HG02981 (cell line): ENCODE data around the gene COX8A.

Experiments used
- ATAC-seq: cut with Tn5 transposase; IDR thresholded peaks from one replicate; pipeline ENCODE4 v1.9.1; 2021; ENCODE audit warnings: mild to moderate bottlenecking, moderate library complexity; ENCODE audit not compliant: unreplicated experiment

The COX8A gene

DNA sequence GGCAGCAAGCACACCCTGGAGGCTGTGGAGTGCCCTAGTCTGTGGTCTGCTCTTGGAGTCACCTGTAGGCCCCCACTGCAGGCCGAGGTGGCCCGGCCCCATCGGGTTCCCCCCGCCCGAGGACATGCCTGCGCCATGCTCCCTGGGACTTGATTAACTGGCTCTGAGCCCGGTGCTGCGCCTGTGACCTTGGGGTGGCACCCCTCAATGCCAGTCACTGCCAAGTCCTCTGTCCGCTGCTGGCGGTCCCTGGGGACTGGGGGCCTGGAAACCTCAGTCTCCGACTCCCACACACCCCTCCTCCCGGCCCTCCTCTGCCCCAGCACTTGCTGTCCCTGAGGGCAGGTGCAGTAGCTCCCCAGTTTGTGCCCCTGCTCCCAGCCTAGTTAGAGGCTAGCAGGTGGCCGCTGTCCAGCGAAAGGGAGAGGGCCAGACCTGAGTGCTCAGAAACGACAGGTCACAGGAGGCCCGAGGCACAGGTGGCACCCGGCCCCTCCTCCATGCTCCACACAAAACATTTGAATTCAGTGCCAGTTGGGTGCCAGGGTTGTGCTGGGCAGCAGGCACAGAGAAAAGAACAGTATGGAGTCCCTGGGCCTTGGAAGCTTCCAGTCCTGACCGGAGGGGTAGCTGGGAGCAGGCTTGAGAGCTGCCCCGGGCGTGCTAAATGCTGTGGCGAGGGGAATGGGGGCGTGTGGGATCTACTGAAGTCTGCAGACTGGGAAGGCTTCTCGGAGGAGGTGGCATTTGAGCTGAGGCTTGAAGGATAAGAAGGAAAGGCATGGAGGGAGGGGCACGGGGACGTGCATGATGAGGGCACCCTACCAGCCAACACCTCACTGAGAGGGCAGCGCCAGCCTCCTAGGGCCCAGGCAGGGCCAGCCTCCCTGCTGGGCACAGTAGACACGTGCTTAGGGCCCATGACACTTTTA, 45.0 kb downstream of the COX8A start:
- ATAC-seq: no peak

GRCh38 chr11:64020976-64021756, 46.7 kb downstream of the COX8A start:
- no peak for ATAC-seq

- ATAC-seq: no peak
Observed at GRCh38 chr11:64021757-64022093, 47.3 kb downstream of the COX8A start.

- no peak for ATAC-seq
Observed at GRCh38 chr11:64022125-64022784, 47.8 kb downstream of the COX8A start.

- no peak for ATAC-seq
Observed at GRCh38 chr11:64023712-64024710, 49.6 kb downstream of the COX8A start.

GRCh38 chr11:64025205-64025604, 50.8 kb downstream of the COX8A start:
- no peak for ATAC-seq
